HepG2 (cell line): ENCODE results near the gene CCDC33. TPM values are rescaled to one million over a fixed set of nuclear protein-coding genes. Genes with fewer than 3 reads are reported as not detected.

ENCODE experiments used
- ATAC-seq: fragments of 200-7000 bp; cut with Tn5 transposase; 3 replicates; pipeline ENCODE4 v1.9.1; 2020; ENCODE audit warnings: mild to moderate bottlenecking, moderate library complexity
- BruUV-seq: library from RNA; stranded (reverse); fragments of 400-500 nt; replicated peaks from 2 replicates; lab custom pipeline; 2021; lab: Mats Ljungman, UMichigan
- CTCF ChIA-PET: fragments of 300-600 bp; formaldehyde crosslinking; extraction: SDS; loops from one replicate; lab custom pipeline; 2021; ENCODE audit warnings: low total read pairs, inconsistent platforms, low intra/inter-chr PET ratio; lab: Yijun Ruan, JAX
- POLR2A ChIA-PET: fragments of 350-600 bp; sonication (Branson Sonifier 250); formaldehyde crosslinking; loops from one replicate; lab custom pipeline; 2020; ENCODE audit warnings: antibody characterized with exemption, inconsistent platforms; lab: Yijun Ruan, JAX
- DNase-seq: peaks from one replicate; pipeline ENCODE4 v3.0.0-alpha.2; 2015; ENCODE audit warnings: low spot score
- FAIRE-seq: peaks from 3 replicates; lab custom pipeline; 2011; peaks lifted over from hg19 to GRCh38; lab: Jason Lieb, UNC
- H2AFZ ChIP-seq: one replicate; pipeline ENCODE4 v1.6.1; 2011; ENCODE audit warnings: low read length, inconsistent platforms
- H3K27ac ChIP-seq: fragments of 300-600 bp; 3 replicates; pipeline ENCODE4 v1.8.0; 2011; ENCODE audit warnings: mixed run types, mild to moderate bottlenecking, mixed read lengths, low read length, inconsistent platforms; ENCODE audit not compliant: insufficient read depth; ENCODE audit errors: extremely low read length
- H3K27me3 ChIP-seq, 2 experiments: fragments of 200-600 bp in 1 of 2; 2 replicates in 1 of 2; 3 replicates in 1 of 2; pipeline versions ENCODE4 v1.6.0 to v1.8.0; 2011; ENCODE audit warnings: low read length in 2 of 2, mild to moderate bottlenecking in 2 of 2, moderate library complexity in 2 of 2, inconsistent platforms in 1 of 2; ENCODE audit not compliant: insufficient read depth in 2 of 2, control insufficient read depth in 1 of 2
- H3K36me3 ChIP-seq, 2 experiments: fragments of 200-600 bp in 1 of 2; replicated peaks in 1 of 2; 2 replicates in 1 of 2; 3 replicates in 1 of 2; pipeline versions ENCODE4 v1.5.1 to v1.8.0; 2011; ENCODE audit warnings: low read length in 2 of 2, inconsistent platforms in 1 of 2; ENCODE audit not compliant: insufficient read depth in 2 of 2, control insufficient read depth in 1 of 2
- H3K4me1 ChIP-seq: 2 replicates; pipeline ENCODE4 v1.5.1; 2012; ENCODE audit warnings: low read length, inconsistent platforms; ENCODE audit not compliant: insufficient read depth
- H3K4me2 ChIP-seq: 2 replicates; pipeline ENCODE4 v1.6.0; 2011; ENCODE audit warnings: low read depth, low read length, inconsistent platforms
- H3K4me3 ChIP-seq, 3 experiments: fragments of 200-600 bp in 1 of 3; sonication (generic), shearing (Covaris generic) in 1 of 3; replicated peaks in 1 of 3; 2 replicates each; pipeline ENCODE4 v1.5.1; 2011 to 2016; ENCODE audit warnings: low read length in 3 of 3, inconsistent platforms in 2 of 3, low read depth in 2 of 3, mild to moderate bottlenecking in 2 of 3, control low read depth in 1 of 3, mixed read lengths in 1 of 3; ENCODE audit not compliant: insufficient read depth in 1 of 3
- H3K79me2 ChIP-seq: one replicate; pipeline ENCODE4 v1.6.1; 2011; ENCODE audit warnings: low read length, inconsistent platforms; ENCODE audit not compliant: insufficient read depth
- H3K9ac ChIP-seq: 2 replicates; pipeline ENCODE4 v1.6.0; 2011; ENCODE audit warnings: mild to moderate bottlenecking, low read depth, low read length, inconsistent platforms; ENCODE audit not compliant: insufficient read depth
- H3K9me3 ChIP-seq: 2 replicates; pipeline ENCODE4 v1.5.1; 2012; ENCODE audit warnings: mild to moderate bottlenecking, low read length
- H4K20me1 ChIP-seq: 2 replicates; pipeline ENCODE4 v1.6.0; 2011; ENCODE audit warnings: inconsistent platforms, mild to moderate bottlenecking, low read length, moderate library complexity; ENCODE audit not compliant: insufficient read depth
- CREB1 ChIP-seq, 2 experiments: fragments of 450-650 bp in 1 of 2; IDR thresholded peaks; 2 replicates each; pipeline ENCODE4 v1.6.1; 2016 to 2017; ENCODE audit warnings: control low read depth in 1 of 2, mild to moderate bottlenecking in 1 of 2, missing compliant biosample characterization in 1 of 2, missing genetic modification characterization in 1 of 2
- CTCF ChIP-seq: sonication (generic); formaldehyde crosslinking; IDR thresholded peaks from 2 replicates; pipeline ENCODE4 v1.5.0; 2020; ENCODE audit warnings: mild to moderate bottlenecking, missing genetic modification reagents, moderate library complexity
- NR2F6 ChIP-seq, 2 experiments: IDR thresholded peaks; 2 replicates each; pipeline ENCODE4 v1.6.1; 2016; ENCODE audit warnings: antibody characterized with exemption in 1 of 2, mild to moderate bottlenecking in 1 of 2
- TCF12 ChIP-seq, 2 experiments: fragments of 450-650 bp in 1 of 2; sonication (generic) in 1 of 2; formaldehyde crosslinking in 1 of 2; IDR thresholded peaks; 2 replicates each; pipeline versions ENCODE4 v1.6.1 to v1.8.0; 2017 to 2022; ENCODE audit warnings: antibody characterized with exemption in 1 of 2, mild to moderate bottlenecking in 1 of 2, missing genetic modification reagents in 1 of 2, moderate library complexity in 1 of 2
- ZNF10 ChIP-seq: sonication (generic); formaldehyde crosslinking; IDR thresholded peaks from 2 replicates; pipeline ENCODE4 v1.4.0; 2020; ENCODE audit warnings: mild to moderate bottlenecking, low read depth, missing genetic modification reagents, borderline replicate concordance
- ZNF281 ChIP-seq: sonication (generic); formaldehyde crosslinking; IDR thresholded peaks from 2 replicates; pipeline ENCODE4 v1.4.0; 2020; ENCODE audit warnings: missing genetic modification reagents, borderline replicate concordance
- ZNF768 ChIP-seq: sonication (generic); formaldehyde crosslinking; IDR thresholded peaks from 2 replicates; pipeline ENCODE4 v1.4.0; 2020; ENCODE audit warnings: missing genetic modification reagents
- WGBS: methylation state at CpG from one replicate; pipeline ENCODE4 v1.1.6; 2017; ENCODE audit warnings: low lambda C conversion rate; 5-methylcytosine and 5-hydroxymethylcytosine counted together
- in situ Hi-C: cut with HindIII; loops from 2 replicates; pipeline ENCODE4 v1.10.0; 2017; ENCODE audit warnings: low pct_unique_long_range_greater_than_20kb; ENCODE audit not compliant: extremely low pct_ligation_motif_present
- intact Hi-C: fragments of 100-400 bp; cut with micrococcal nuclease; formaldehyde crosslinking; loops from one replicate; pipeline ENCODE4 v1.10.0; 2022; ENCODE audit not compliant: unreplicated experiment
- polyA plus RNA-seq, 8 experiments: library from polyadenylated mRNA; depleted of rRNA in 3 of 8; stranded (reverse) in 7 of 8; unstranded in 1 of 8; fragments of >200 nt; fragmentation: Illumina TruSeq in 4 of 8; extraction: Trizol in 4 of 8; gene quantifications; 2 replicates each; pipeline versions ENCODE4 v1.2.1 to v1.2.3, GENCODE V29; 2011 to 2016; ENCODE audit warnings: low read depth in 4 of 8, missing spikeins in 1 of 8, mixed read lengths in 1 of 8; ENCODE audit not compliant: insufficient read depth in 1 of 8
- total RNA-seq, 5 experiments: library from RNA; depleted of rRNA; stranded (reverse); fragments of >200 nt; fragmentation: Illumina TruSeq; extraction: Trizol; gene quantifications; 2 replicates each; pipeline ENCODE4 v1.2.3, GENCODE V29; 2016; ENCODE audit warnings: low read depth in 1 of 5

CCDC33 gene
- total and polyA plus RNA-seq, 2 of the 13 experiments (the other 11 are each of a cell fraction or from before 2014, with no cell fraction given), result 0.30 TPM; not detected in 1

GRCh38 chr15:74201710-74202420 is 34.3 kb upstream of the CCDC33 start:
- ChIA-PET POLR2A (no interaction called here), CTCF (no interaction called here)
- WGBS, result 30% methylated on average over 7 of the region's 7 CpGs
- in situ Hi-C loops (no loop called here), intact Hi-C loops (no loop called here)
- TF ChIP-seq ZNF10, result no peak
- TF ChIP-seq CREB1 (IDR thresholded peaks at IDR 0.05), result 0 out of 2 replicates have a peak, but pooled peaks have one; percentile 4
- TF ChIP-seq CREB1 (CRISPR knock-in tag; IDR thresholded peaks at IDR 0.05), result no peak
- peak; percentile 66; the same call in 1 of the 2 replicates for TF ChIP-seq ZNF768 (CRISPR knock-in tag)
- Histone ChIP-seq H2AFZ (no peak overlapping the region), H3K9me3 (no peaks in the 10 kb centered on the region), H3K36me3 (no peaks in the 10 kb centered on the region), H3K4me3 (no peak overlapping the region), H3K27ac (no peak overlapping the region), H3K27me3 (peaks cover 7 to 23% of the 10 kb centered on the region in 2 experiments), H4K20me1 (0 out of 2 replicates have a peak, but pooled peaks cover 2% of the 10 kb centered on the region), H3K4me1 (0 out of 2 replicates have a peak, but pooled peaks cover 24% of the 10 kb centered on the region), H3K79me2 (no peaks in the 10 kb centered on the region), H3K9ac (no peak overlapping the region), H3K4me2 (no peak overlapping the region)
- no TSS peak for BruUV-seq
- FAIRE-seq (no peak), ATAC-seq (no peak), DNase-seq (no peak)

- Histone ChIP-seq H4K20me1 (0 out of 2 replicates have a peak, but pooled peaks cover 5% of the 10 kb centered on the region), H3K9me3 (no peaks in the 10 kb centered on the region), H3K36me3 (no peaks in the 10 kb centered on the region), H2AFZ (no peak within 1 kb of the TSS), H3K9ac (no peak within 1 kb of the TSS), H3K4me3 (peak within 1 kb of the TSS in 2 of 3 experiments; percentile 9 to 32; a peak in 1 of 6 replicates), H3K27me3 (peaks cover 7 to 31% of the 10 kb centered on the region in 2 experiments), H3K4me1 (0 out of 2 replicates have a peak, but pooled peaks cover 30% of the 10 kb centered on the region), H3K79me2 (no peaks in the 10 kb centered on the region), H3K27ac (no peak within 1 kb of the TSS), H3K4me2 (peak within 1 kb of the TSS; percentile 44)
- DNase-seq, result peak; percentile 45
- POLR2A ChIA-PET, result no interaction called here
- intact Hi-C loops, result no loop called here
- BruUV-seq, result no TSS peak
- no peak for FAIRE-seq
- in situ Hi-C loops, result no loop called here
- WGBS, result 22% methylated on average over 10 of the region's 26 CpGs
- ATAC-seq, result peak; percentile 82
- CTCF ChIA-PET, result no interaction called here
- no peak for TF ChIP-seq TCF12 (IDR thresholded peaks at IDR 0.05)
- no peak for TF ChIP-seq TCF12 (CRISPR knock-in tag; IDR thresholded peaks at IDR 0.05)
- TF ChIP-seq ZNF281, result peak; percentile 39; the same call in 1 of the 2 replicates
- peak; percentile 39 for TF ChIP-seq CTCF (CRISPR knock-in tag)
- TF ChIP-seq NR2F6 (IDR thresholded peaks at IDR 0.05), result no peak
- TF ChIP-seq NR2F6 (CRISPR knock-in tag; IDR thresholded peaks at IDR 0.05), result no peak
Measured at GRCh38 chr15:74202452-74203401, 33.4 kb upstream of the CCDC33 start, which contains the start of gene STRA6. Gene STRA6 (minus strand): TSS chr15:74202787. CDS start chr15:74202267, 520 bp downstream.
